Omental fat pad (tissue), 4 donors: ENCODE measurements around the gene CEACAM5. TPM values are rescaled to one million over a fixed set of nuclear protein-coding genes. Genes with fewer than 3 reads are reported as not detected.

Source experiments
- ATAC-seq: fragments of 150-250 bp; one replicate; pipeline ENCODE4 v1.9.1; 2016; ENCODE audit warnings: mild to moderate bottlenecking, moderate library complexity; ENCODE audit not compliant: low FRiP score
- DNase-seq: peaks from one replicate; pipeline ENCODE4 v3.0.0-alpha.2; 2019; ENCODE audit warnings: low spot score
- CTCF ChIP-seq, 3 donors: fragments of 450-650 bp; IDR thresholded peaks; one replicate each; pipeline ENCODE4 v1.5.1; 2016 to 2017; ENCODE audit warnings: antibody characterized with exemption in 3 of 3, mild to moderate bottlenecking in 3 of 3, moderate library complexity in 2 of 3
- total RNA-seq, 4 donors: library from RNA; depleted of rRNA; stranded (reverse); fragments of >200 nt; gene quantifications; one replicate each; pipeline ENCODE4 v1.1.0, GENCODE V29; 2016

CEACAM5 gene
- total RNA-seq, 4 donors from 2014 or later = not detected

- ATAC-seq (no peak), DNase-seq (no peak)
- no peak for TF ChIP-seq CTCF (IDR thresholded peaks at IDR 0.05)
These were observed 20.3 kb upstream of the CEACAM5 start, which contains the start of gene CEACAM7 for GRCh38 chr19:41688098-41688497. TSS of gene CEACAM7 (minus strand) at chr19:41688270. CDS start at chr19:41688165, 105 bp downstream.

- no peak for DNase-seq
- no peak for ATAC-seq
- no peak for TF ChIP-seq CTCF (IDR thresholded peaks at IDR 0.05)
These were observed 19.7 kb upstream of the CEACAM5 start for GRCh38 chr19:41688687-41689086.

- TF ChIP-seq CTCF (IDR thresholded peaks at IDR 0.05) = no peak
- no peak for ATAC-seq
- DNase-seq = no peak
These were observed 18.2 kb upstream of the CEACAM5 start for GRCh38 chr19:41689993-41690800.

GRCh38 chr19:41690801-41691065 lies 17.7 kb upstream of the CEACAM5 start:
- TF ChIP-seq CTCF (IDR thresholded peaks at IDR 0.05) = no peak
- DNase-seq (no peak), ATAC-seq (no peak)

- DNase-seq = no peak
- no peak for TF ChIP-seq CTCF (IDR thresholded peaks at IDR 0.05)
These were observed 17.0 kb upstream of the CEACAM5 start for GRCh38 chr19:41691268-41691970.

GRCh38 chr19:41694196-41694595 lies 14.2 kb upstream of the CEACAM5 start:
- TF ChIP-seq CTCF (IDR thresholded peaks at IDR 0.05) = no peak
- ATAC-seq = no peak
- DNase-seq = no peak

More at GRCh38 chr19:41691268-41691970, 17.0 kb upstream of the CEACAM5 start:
- ATAC-seq = no peak
